Melanocyte of skin (primary cell): Measurements from ENCODE around the gene PALM. TPM values are rescaled to one million over a fixed set of nuclear protein-coding genes. Genes with fewer than 3 reads are reported as not detected.

ENCODE experiments used
- total RNA-seq, 2 donors: library from RNA; depleted of rRNA; stranded (reverse); fragments of >200 nt; gene quantifications; 2 replicates each; pipeline ENCODE4 v1.2.3, GENCODE V29; 2012

Gene PALM, protein sequence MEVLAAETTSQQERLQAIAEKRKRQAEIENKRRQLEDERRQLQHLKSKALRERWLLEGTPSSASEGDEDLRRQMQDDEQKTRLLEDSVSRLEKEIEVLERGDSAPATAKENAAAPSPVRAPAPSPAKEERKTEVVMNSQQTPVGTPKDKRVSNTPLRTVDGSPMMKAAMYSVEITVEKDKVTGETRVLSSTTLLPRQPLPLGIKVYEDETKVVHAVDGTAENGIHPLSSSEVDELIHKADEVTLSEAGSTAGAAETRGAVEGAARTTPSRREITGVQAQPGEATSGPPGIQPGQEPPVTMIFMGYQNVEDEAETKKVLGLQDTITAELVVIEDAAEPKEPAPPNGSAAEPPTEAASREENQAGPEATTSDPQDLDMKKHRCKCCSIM
- total RNA-seq = 10 to 100 TPM in 1 of 2 donors, 1 to 10 TPM in 1; 6.0 to 10.3 TPM

GRCh38 chr19:708154-709143, at the start of gene PALM:
PALM (plus strand) TSS chr19:708935; CDS start chr19:709147, 212 bp downstream.

DNA sequence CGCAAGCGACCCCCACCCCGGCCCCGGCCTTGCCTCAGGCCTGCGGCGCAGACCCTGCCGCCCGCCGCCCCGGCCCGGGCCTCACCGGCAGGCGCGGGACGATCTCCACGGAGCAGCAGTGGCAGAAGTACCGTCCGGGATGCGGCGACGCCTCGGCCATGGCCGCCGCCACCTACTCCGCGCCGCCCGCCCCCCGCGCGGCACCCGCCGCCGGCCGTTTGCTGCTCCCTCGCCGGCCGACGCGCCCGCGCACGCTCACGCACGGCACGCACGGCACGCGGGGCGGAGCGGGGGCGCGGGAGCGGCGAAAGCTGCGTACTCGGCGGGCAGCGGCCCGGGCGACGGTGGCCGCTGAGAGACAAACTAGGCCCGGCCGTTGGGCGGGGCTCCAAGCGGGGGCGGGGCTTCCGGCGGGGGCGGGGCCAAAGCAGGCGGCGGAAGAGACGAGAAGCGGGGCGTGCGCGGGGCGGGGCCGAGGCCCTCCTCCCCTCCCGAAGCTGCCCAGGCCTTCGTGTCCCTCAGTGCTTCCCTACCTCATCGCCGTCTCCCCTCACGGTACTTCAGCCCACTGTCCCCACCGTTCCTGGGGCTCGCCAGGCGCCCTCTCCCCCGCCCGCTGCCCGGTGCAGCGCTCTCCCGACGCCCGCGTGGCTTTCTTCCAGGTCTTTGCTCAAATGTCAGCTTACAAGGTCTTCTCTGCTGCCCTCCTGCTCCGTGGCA, 45.6 kb upstream of the PALM start, which contains the start of gene RNF126:
RNF126 (minus strand) TSS at position 253 of the 720 bp plus-strand sequence; CDS start at position 160, 93 bp downstream.

GRCh38 chr19:676339-677105, 32.2 kb upstream of the PALM start, which contains the start of gene FSTL3:
FSTL3 (plus strand) TSS chr19:676392; CDS start chr19:676424, 32 bp downstream.

GRCh38 chr19:695352-695949, 13.3 kb upstream of the PALM start, which contains the start of gene PRSS57:
PRSS57 (minus strand) TSS chr19:695452; CDS start chr19:695430, 22 bp downstream.

GRCh38 chr19:750640-751423, 42.1 kb downstream of the PALM start, which contains the start of gene MISP:
MISP (plus strand) TSS chr19:751112; CDS start chr19:756947, 5,835 bp downstream.

DNA sequence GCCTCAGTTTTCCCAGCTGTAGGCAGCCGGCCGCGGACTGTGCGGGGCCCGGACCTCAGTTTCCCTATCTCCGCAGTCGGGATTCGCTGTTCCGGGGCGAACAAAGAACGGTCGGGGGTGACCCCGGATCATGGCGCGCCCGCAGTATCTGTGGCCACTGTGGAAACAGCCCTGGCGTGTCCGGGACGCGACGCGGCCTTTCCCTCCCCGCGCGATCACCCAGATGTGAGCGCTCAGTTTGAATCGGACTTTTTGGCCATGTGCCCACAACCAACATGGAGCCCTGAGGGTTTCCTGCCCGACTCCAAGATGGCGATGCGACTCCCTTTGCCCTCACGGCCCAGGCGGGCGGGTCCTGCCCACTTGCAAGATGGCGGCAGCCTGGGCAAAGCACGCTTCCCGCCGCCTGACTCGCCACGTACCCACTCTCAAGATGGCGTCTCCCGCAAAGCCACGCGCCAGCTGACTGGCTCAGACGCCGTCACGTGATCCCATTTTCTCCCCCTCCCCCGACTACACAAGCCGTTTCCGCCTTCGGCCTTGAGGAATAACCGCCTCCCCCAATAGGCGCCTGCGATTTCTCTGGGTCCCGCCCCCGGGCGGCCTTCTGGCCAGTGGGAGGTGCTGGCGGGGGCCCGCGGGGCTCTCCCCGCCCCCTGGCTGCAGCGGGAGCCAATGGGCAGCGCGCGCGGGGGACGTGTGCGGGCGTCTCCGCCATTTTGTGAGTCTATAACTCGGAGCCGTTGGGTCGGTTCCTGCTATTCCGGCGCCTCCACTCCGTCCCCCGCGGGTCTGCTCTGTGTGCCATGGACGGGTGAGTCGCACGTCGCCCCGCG, 88.2 kb downstream of the PALM start, which contains the start of gene PTBP1:
PTBP1 (plus strand) TSS at position 761 of the 836 bp plus-strand sequence; CDS start at position 807, 46 bp downstream.

Other genes starting within 250 kb of the PALM start
- 1 to 10 TPM in 1 of 2 donors, not detected in 1; 1.0 TPM for gene SHC2, start 247.9 kb upstream of the PALM start, total RNA-seq
- gene MADCAM1, start 212.4 kb upstream of the PALM start, total RNA-seq = under 1 TPM; under 0.01 to 0.33 TPM
- gene TPGS1, start 201.4 kb upstream of the PALM start, total RNA-seq = 10 to 100 TPM; 31.0 to 31.7 TPM
- gene CDC34, start 177.2 kb upstream of the PALM start, total RNA-seq = 10 to 100 TPM; 34.4 to 60.3 TPM
- gene GZMM, start 164.9 kb upstream of the PALM start, total RNA-seq = not detected
- 100 to 1,000 TPM; 294 to 345 TPM for gene BSG, start 136.3 kb upstream of the PALM start, total RNA-seq
- gene HCN2, start 119.1 kb upstream of the PALM start, total RNA-seq = under 1 TPM; 0.67 to 0.69 TPM
- 10 to 100 TPM; 23.4 to 38.0 TPM for gene POLRMT, start 75.4 kb upstream of the PALM start, total RNA-seq
- not detected for gene FGF22, start 69.1 kb upstream of the PALM start, total RNA-seq
- 10 to 100 TPM; 53.3 to 78.6 TPM for gene RNF126, start 45.7 kb upstream of the PALM start, total RNA-seq
- gene FSTL3, start 32.5 kb upstream of the PALM start, total RNA-seq = 10 to 100 TPM; 18.6 to 54.0 TPM
- not detected for gene PRSS57, start 13.5 kb upstream of the PALM start, total RNA-seq
- not detected for gene MISP, start 42.2 kb downstream of the PALM start, total RNA-seq
- 100 to 1,000 TPM; 124 to 198 TPM for gene PTBP1, start 88.5 kb downstream of the PALM start, total RNA-seq
- gene PLPPR3, start 113.0 kb downstream of the PALM start, total RNA-seq = under 1 TPM in 1 of 2 donors, not detected in 1; 0.33 TPM
- not detected for gene AZU1, start 118.9 kb downstream of the PALM start, total RNA-seq
- not detected for gene PRTN3, start 132.1 kb downstream of the PALM start, total RNA-seq
- gene ELANE, start 143.4 kb downstream of the PALM start, total RNA-seq = not detected
- gene CFD, start 150.7 kb downstream of the PALM start, total RNA-seq = under 1 TPM in 1 of 2 donors, not detected in 1; 1.00 TPM
- gene MED16, start 184.3 kb downstream of the PALM start, total RNA-seq = 10 to 100 TPM; 22.4 to 23.0 TPM
- not detected for gene RNU6-9, start 184.5 kb downstream of the PALM start, total RNA-seq
- gene R3HDM4, start 204.3 kb downstream of the PALM start, total RNA-seq = 10 to 100 TPM; 20.6 to 23.3 TPM
- gene KISS1R, start 208.4 kb downstream of the PALM start, total RNA-seq = not detected
- 10 to 100 TPM; 11.0 to 12.0 TPM for gene ARID3A, start 217.1 kb downstream of the PALM start, total RNA-seq